KMS-11 (cell line): ENCODE measurements around the gene CENPA.
"Not testable (repeated sequence)": the region's sequence is repeated elsewhere in the genome, so short reads cannot be mapped to it uniquely, and the experiment has no call there.

Experiments
- H2AFZ ChIP-seq: fragments of 200-600 bp; sonication (generic); 2 replicates; pipeline ENCODE4 v1.6.1; 2016; ENCODE audit warnings: antibody characterized with exemption, mixed run types, low read depth
- H3K27ac ChIP-seq: fragments of 200-600 bp; sonication (generic); 2 replicates; pipeline ENCODE4 v1.6.1; 2016; ENCODE audit warnings: mild to moderate bottlenecking, mixed run types
- H3K27me3 ChIP-seq: fragments of 200-600 bp; sonication (generic); 2 replicates; pipeline ENCODE4 v1.6.1; 2017; ENCODE audit warnings: mild to moderate bottlenecking, low read depth, mixed run types, moderate library complexity; ENCODE audit not compliant: insufficient read depth
- H3K36me3 ChIP-seq: fragments of 200-600 bp; sonication (generic); 2 replicates; pipeline ENCODE4 v1.6.1; 2017; ENCODE audit warnings: mild to moderate bottlenecking, mixed run types; ENCODE audit not compliant: insufficient read depth
- H3K4me1 ChIP-seq: fragments of 200-600 bp; sonication (generic); 2 replicates; pipeline ENCODE4 v1.6.1; 2016; ENCODE audit warnings: mild to moderate bottlenecking, low read depth, mixed run types; ENCODE audit not compliant: poor library complexity, severe bottlenecking
- H3K4me2 ChIP-seq: fragments of 200-600 bp; sonication (generic); 2 replicates; pipeline ENCODE4 v1.7.0; 2016; ENCODE audit warnings: mild to moderate bottlenecking, mixed run types
- H3K4me3 ChIP-seq: fragments of 200-600 bp; sonication (generic); IDR thresholded peaks from 2 replicates; pipeline ENCODE4 v1.6.1; 2017; ENCODE audit warnings: low read depth, low read length, mixed read lengths; ENCODE audit not compliant: insufficient read depth
- H3K79me2 ChIP-seq: fragments of 200-600 bp; sonication (generic); 2 replicates; pipeline ENCODE4 v1.6.1; 2016; ENCODE audit warnings: low read depth, mixed run types; ENCODE audit not compliant: insufficient read depth
- H3K9ac ChIP-seq: fragments of 200-600 bp; sonication (generic); 2 replicates; pipeline ENCODE4 v1.6.1; 2016; ENCODE audit warnings: mild to moderate bottlenecking, mixed run types
- H4K20me1 ChIP-seq: fragments of 200-600 bp; sonication (generic); 2 replicates; pipeline ENCODE4 v1.6.1; 2016; ENCODE audit warnings: mild to moderate bottlenecking, mixed run types; ENCODE audit not compliant: insufficient read depth
- CTCF ChIP-seq: fragments of 200-600 bp; sonication (generic); conservative IDR thresholded peaks from 2 replicates; pipeline ENCODE4 v1.6.1; 2017; ENCODE audit warnings: low read depth, mild to moderate bottlenecking, antibody characterized with exemption, low read length, moderate library complexity, mixed read lengths

The CENPA gene

GRCh38 chr2:26757873-26758789 lies 27.7 kb upstream of the CENPA start:
- Histone ChIP-seq H3K36me3 (no peaks in the 10 kb centered on the region), H2AFZ (peak overlapping the region; percentile 2; the same call in 1 of the 2 replicates), H4K20me1 (no peaks in the 10 kb centered on the region), H3K9ac (no peak overlapping the region), H3K4me2 (peak overlapping the region; percentile 26), H3K27ac (peak overlapping the region; percentile 3; the same call in 1 of the 2 replicates), H3K4me1 (peaks cover 34% of the 10 kb centered on the region), H3K27me3 (no peaks in the 10 kb centered on the region), H3K79me2 (no peaks in the 10 kb centered on the region), H3K4me3 (no peak overlapping the region)
- no peak for TF ChIP-seq CTCF

- Histone ChIP-seq H3K9ac (no peak overlapping the region), H3K27me3 (no peaks in the 10 kb centered on the region), H4K20me1 (no peaks in the 10 kb centered on the region), H3K4me3 (no peak overlapping the region), H3K4me2 (no peak overlapping the region), H2AFZ (no peak overlapping the region), H3K36me3 (no peaks in the 10 kb centered on the region), H3K4me1 (peaks cover 34% of the 10 kb centered on the region), H3K79me2 (no peaks in the 10 kb centered on the region), H3K27ac (no peak overlapping the region)
- no peak for TF ChIP-seq CTCF
Measured at GRCh38 chr2:26758790-26759321, 27.0 kb upstream of the CENPA start.

GRCh38 chr2:26759845-26760244 lies 26.0 kb upstream of the CENPA start:
- no peak overlapping the region for H3K27ac ChIP-seq
- no peak for TF ChIP-seq CTCF

GRCh38 chr2:26760991-26761390 lies 24.9 kb upstream of the CENPA start:
- not testable (repeated sequence) for H3K27ac ChIP-seq, H3K79me2 ChIP-seq, H2AFZ ChIP-seq, H3K9ac ChIP-seq, H3K36me3 ChIP-seq, H3K4me2 ChIP-seq, H4K20me1 ChIP-seq, H3K4me3 ChIP-seq, H3K27me3 ChIP-seq
- H3K4me1 ChIP-seq = peaks cover 44% of the 10 kb centered on the region

More at GRCh38 chr2:26759845-26760244, 26.0 kb upstream of the CENPA start:
- Histone ChIP-seq H3K4me1 (peaks cover 36% of the 10 kb centered on the region), H3K36me3 (no peaks in the 10 kb centered on the region), H3K4me3 (no peak overlapping the region), H3K27me3 (no peaks in the 10 kb centered on the region), H3K4me2 (no peak overlapping the region), H3K79me2 (peaks cover 5% of the 10 kb centered on the region; the same call in 1 of the 2 replicates), H3K9ac (no peak overlapping the region), H4K20me1 (no peaks in the 10 kb centered on the region), H2AFZ (no peak overlapping the region)

GRCh38 chr2:26763019-26763418 lies 22.8 kb upstream of the CENPA start:
- no peak overlapping the region for H3K4me2 ChIP-seq
- H2AFZ ChIP-seq = no peak overlapping the region
- H3K79me2 ChIP-seq = peaks cover 7% of the 10 kb centered on the region; the same call in 1 of the 2 replicates
- H4K20me1 ChIP-seq = no peaks in the 10 kb centered on the region
- H3K27me3 ChIP-seq = no peaks in the 10 kb centered on the region
- TF ChIP-seq CTCF = no peak
- no peak overlapping the region for H3K4me3 ChIP-seq
- H3K4me1 ChIP-seq = peaks cover 31% of the 10 kb centered on the region
- H3K9ac ChIP-seq = no peak overlapping the region
- H3K27ac ChIP-seq = no peak overlapping the region
- H3K36me3 ChIP-seq = no peaks in the 10 kb centered on the region
